Activated T-helper 2 cell treated with anti-CD3 and anti-CD28 coated beads, Interferon-gamma antibody, Interleukin-2, Interleukin-4, amounts not matched to agents 10 μg/mL and 5 μg/mL and 100 μg/mL, durations not matched to agents 14 hours and 24 hours and 36 hours (primary cell): Measurements from ENCODE around the gene NRCAM. TPM values are rescaled to one million over a fixed set of nuclear protein-coding genes. Genes with fewer than 3 reads are reported as not detected.

Experiments
- DNase-seq: peaks from one replicate; pipeline ENCODE4 v3.0.0; 2021; ENCODE audit warnings: low spot score
- H3K27ac Mint-ChIP-seq: one replicate; pipeline ENCODE4 v1.8.0; 2021; ENCODE audit warnings: mixed read lengths
- H3K27me3 Mint-ChIP-seq: one replicate; pipeline ENCODE4 v1.8.0; 2021; ENCODE audit warnings: low read depth, mixed read lengths
- H3K36me3 Mint-ChIP-seq: one replicate; pipeline ENCODE4 v1.8.0; 2021; ENCODE audit warnings: low read depth, mixed read lengths
- H3K4me1 Mint-ChIP-seq: one replicate; pipeline ENCODE4 v1.8.0; 2021; ENCODE audit warnings: low read depth, mixed read lengths
- H3K4me3 Mint-ChIP-seq: one replicate; pipeline ENCODE4 v1.8.0; 2021; ENCODE audit warnings: low read depth, mild to moderate bottlenecking, moderate library complexity, mixed read lengths
- H3K9me3 Mint-ChIP-seq: one replicate; pipeline ENCODE4 v1.8.0; 2021; ENCODE audit warnings: mixed read lengths
- intact Hi-C: fragments of 100-400 bp; cut with micrococcal nuclease; formaldehyde crosslinking; loops from one replicate; pipeline ENCODE4 v1.15.1; 2023
- total RNA-seq: library from RNA; stranded (reverse); gene quantifications from 2 replicates; pipeline ENCODE4 v1.2.3, GENCODE V29; 2022

Gene NRCAM
- total RNA-seq, 1 donor from 2014 or later: 0.05 TPM

DNA sequence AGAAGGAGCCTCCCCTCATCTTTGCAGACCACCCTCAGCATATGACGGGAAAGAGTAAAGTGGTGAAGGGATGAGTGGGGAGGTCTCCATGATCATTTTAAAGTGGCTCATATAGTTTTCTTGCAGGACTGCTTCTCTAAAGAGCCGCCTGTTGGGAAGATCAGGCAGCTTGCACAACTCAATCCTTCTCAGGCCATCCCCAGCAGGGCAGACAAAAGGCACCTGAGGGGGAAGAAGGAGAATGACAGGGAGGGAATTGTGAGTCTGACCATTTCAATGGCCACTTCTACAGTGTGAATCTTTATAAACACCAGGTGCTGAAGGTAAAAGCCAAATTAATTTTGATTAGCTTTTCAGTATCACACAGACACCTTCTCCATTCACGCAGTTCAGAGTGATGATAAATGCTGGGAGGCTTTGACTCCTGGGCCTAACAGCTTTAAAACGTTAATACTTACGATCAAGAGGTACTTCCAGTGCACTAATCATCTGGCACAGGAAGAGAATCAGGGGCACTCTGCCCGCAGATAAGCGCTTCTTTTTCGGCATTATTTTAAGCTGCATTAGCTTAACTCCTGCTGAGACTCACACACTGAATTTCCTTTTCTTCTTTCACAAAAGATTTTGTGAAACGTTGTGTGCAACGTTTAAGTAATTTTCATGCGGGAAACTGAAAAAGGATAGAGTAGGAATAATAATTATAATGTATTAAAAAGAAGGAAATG, 216.6 kb downstream of the NRCAM start:
- Mint-ChIP-seq H3K36me3 (no peaks in the 10 kb centered on the region), H3K27ac (no peak overlapping the region), H3K4me3 (no peak overlapping the region), H3K4me1 (no peaks in the 10 kb centered on the region), H3K9me3 (no peaks in the 10 kb centered on the region), H3K27me3 (peaks cover 7% of the 10 kb centered on the region)
- no peak for DNase-seq
- intact Hi-C loops: no loop called here

GRCh38 chr7:108236681-108237415, 219.4 kb downstream of the NRCAM start:
- H3K27me3 Mint-ChIP-seq: peaks cover 5% of the 10 kb centered on the region
- no peaks in the 10 kb centered on the region for H3K4me1 Mint-ChIP-seq
- DNase-seq: no peak
- H3K4me3 Mint-ChIP-seq: no peak overlapping the region
- no peaks in the 10 kb centered on the region for H3K9me3 Mint-ChIP-seq
- H3K27ac Mint-ChIP-seq: no peak overlapping the region
- intact Hi-C loops: no loop called here
- no peaks in the 10 kb centered on the region for H3K36me3 Mint-ChIP-seq

DNA sequence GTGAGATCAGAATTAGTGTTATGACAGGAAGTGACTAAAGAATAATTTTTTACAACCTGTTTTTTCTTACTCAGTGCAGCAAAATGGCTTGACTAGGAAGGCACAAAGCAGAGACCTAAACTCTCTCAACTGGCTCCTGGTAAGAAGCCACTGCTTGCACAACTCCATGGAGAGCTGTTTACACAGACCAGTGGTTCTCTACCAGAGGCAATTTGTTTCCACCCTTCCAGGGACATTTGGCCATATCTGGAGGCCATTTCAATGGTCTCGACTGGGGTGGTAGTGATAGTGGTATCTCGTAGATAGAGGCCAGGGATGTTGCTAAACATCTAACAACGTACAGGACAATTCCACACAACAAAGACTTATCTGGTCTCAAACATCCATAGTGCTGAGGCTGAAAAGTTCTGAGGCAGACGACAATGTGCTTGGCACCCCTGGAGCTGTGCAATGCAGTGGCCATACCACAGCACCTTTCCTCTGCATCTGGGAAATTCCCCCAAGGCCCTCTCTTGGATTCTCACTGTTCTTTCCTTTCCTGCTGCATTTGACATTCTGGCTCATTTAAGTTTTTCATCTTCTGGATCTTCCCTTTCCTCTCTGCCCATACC, 220.7 kb downstream of the NRCAM start:
- no peak for DNase-seq
- Mint-ChIP-seq H3K9me3 (no peaks in the 10 kb centered on the region), H3K27ac (no peak overlapping the region)

DNA sequence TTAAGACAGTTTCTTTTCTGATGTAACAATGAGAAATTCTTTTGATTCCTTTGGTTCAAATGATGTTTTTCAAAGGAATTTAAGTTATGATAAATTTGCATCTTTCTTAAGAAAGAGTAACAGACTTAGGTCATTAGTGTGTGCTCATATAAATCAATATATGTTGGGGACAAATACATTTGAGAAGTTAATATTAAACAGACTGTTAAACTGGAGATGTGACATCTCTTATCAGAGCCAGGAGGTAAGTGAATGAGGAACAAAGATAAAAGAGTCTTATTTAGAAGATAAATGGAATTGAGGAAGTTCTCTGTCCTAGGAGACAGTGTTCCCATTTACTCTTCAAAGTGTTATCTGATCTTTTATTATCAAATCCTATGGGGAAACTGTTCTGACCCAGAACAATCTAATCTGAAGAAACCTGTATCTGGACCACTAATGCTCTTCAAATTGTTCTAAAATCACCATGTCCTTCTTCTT, 221.2 kb downstream of the NRCAM start:
- no peak overlapping the region for H3K4me3 Mint-ChIP-seq
- no peaks in the 10 kb centered on the region for H3K36me3 Mint-ChIP-seq
- no peaks in the 10 kb centered on the region for H3K4me1 Mint-ChIP-seq
- no peak for DNase-seq
- H3K27me3 Mint-ChIP-seq: peaks cover 8% of the 10 kb centered on the region
- intact Hi-C loops: no loop called here
- no peak overlapping the region for H3K27ac Mint-ChIP-seq
- no peaks in the 10 kb centered on the region for H3K9me3 Mint-ChIP-seq

More for the DNA sequence above, 220.7 kb downstream of the NRCAM start:
- H3K4me3 Mint-ChIP-seq: no peak overlapping the region
- H3K27me3 Mint-ChIP-seq: peaks cover 5% of the 10 kb centered on the region
- intact Hi-C loops: no loop called here
- H3K4me1 Mint-ChIP-seq: no peaks in the 10 kb centered on the region
- H3K36me3 Mint-ChIP-seq: no peaks in the 10 kb centered on the region

DNA sequence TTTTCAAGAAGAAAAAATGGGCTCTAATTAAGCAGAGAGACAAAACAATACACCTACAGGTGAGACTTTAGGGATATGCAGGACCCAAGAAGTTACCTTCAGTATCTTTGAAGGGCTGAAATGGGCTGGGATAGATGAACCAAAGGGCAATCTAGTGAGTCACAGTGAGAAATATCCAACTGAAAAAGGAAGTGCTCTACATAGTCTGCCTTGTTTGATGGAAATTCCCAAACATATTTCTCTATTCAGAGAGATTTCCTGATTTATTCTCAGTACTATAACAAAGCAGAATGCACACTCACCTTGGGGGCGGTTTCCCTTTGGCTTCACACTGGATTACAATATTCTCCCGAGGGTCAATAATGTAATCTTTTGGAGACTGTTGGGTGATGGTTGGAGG, 222.0 kb downstream of the NRCAM start:
- Mint-ChIP-seq H3K4me1 (no peaks in the 10 kb centered on the region), H3K4me3 (no peak overlapping the region), H3K27me3 (peaks cover 8% of the 10 kb centered on the region), H3K27ac (no peak overlapping the region), H3K36me3 (no peaks in the 10 kb centered on the region), H3K9me3 (no peaks in the 10 kb centered on the region)
- no peak for DNase-seq
- intact Hi-C loops: no loop called here

GRCh38 chr7:108232076-108232475, 224.2 kb downstream of the NRCAM start:
- DNase-seq: no peak
- Mint-ChIP-seq H3K27me3 (peaks cover 5% of the 10 kb centered on the region), H3K4me3 (no peak overlapping the region), H3K27ac (no peak overlapping the region), H3K4me1 (no peaks in the 10 kb centered on the region), H3K36me3 (no peaks in the 10 kb centered on the region), H3K9me3 (no peaks in the 10 kb centered on the region)
- intact Hi-C loops: no loop called here

DNA sequence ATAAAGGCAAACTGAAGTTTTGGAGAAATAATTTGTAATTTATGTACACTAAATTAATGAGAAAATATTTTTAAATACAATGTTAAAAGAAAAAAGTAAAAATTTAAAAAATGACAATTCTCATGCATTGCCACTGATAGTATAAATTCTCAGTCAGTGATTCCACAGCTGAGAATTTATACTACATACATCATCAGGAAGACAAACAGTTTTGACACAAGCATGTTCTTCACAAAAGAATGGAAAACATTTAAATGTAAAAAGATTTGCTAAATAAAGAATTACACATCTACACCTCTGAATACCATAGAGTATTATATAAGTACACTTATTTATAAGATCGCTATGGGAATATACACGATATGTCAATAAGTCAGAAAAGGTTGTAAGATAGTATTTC, 225.0 kb downstream of the NRCAM start:
- Mint-ChIP-seq H3K9me3 (no peaks in the 10 kb centered on the region), H3K4me1 (no peaks in the 10 kb centered on the region), H3K27me3 (peaks cover 7% of the 10 kb centered on the region), H3K36me3 (no peaks in the 10 kb centered on the region), H3K4me3 (no peak overlapping the region), H3K27ac (no peak overlapping the region)
- intact Hi-C loops: no loop called here
- DNase-seq: no peak

- no peak for DNase-seq
- Mint-ChIP-seq H3K36me3 (no peaks in the 10 kb centered on the region), H3K9me3 (no peaks in the 10 kb centered on the region), H3K27me3 (peaks cover 8% of the 10 kb centered on the region), H3K27ac (no peak overlapping the region), H3K4me1 (no peaks in the 10 kb centered on the region), H3K4me3 (no peak overlapping the region)
- intact Hi-C loops: no loop called here
These were observed 228.9 kb downstream of the NRCAM start for GRCh38 chr7:108227366-108227765.

DNA sequence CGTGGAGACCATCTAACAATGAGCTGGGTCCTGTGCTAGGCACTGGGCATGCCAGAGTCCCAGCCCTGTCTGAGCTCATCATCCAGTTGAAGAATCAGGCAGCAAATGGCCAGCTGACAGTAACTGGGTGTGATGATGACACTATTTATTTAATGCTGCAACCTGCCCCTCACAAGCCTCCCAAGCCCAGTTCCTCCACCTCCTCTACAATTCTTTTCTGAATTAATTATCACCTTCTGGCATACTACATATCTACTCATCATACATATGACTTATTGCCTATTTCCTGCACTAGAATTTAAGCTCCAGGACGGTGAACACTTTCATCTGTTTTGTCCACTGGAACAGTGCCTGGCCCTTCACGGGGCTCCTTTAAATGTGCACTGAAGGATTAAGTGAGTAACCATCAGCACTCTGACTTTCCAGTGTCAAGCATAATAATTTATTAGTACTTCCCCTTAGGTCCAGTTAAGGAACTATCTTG, 229.4 kb downstream of the NRCAM start:
- no peak for DNase-seq
- H3K36me3 Mint-ChIP-seq: no peaks in the 10 kb centered on the region
- no peak overlapping the region for H3K4me3 Mint-ChIP-seq
- no peaks in the 10 kb centered on the region for H3K9me3 Mint-ChIP-seq
- intact Hi-C loops: no loop called here
- H3K27ac Mint-ChIP-seq: no peak overlapping the region
- peaks cover 8% of the 10 kb centered on the region for H3K27me3 Mint-ChIP-seq
- no peaks in the 10 kb centered on the region for H3K4me1 Mint-ChIP-seq

DNA sequence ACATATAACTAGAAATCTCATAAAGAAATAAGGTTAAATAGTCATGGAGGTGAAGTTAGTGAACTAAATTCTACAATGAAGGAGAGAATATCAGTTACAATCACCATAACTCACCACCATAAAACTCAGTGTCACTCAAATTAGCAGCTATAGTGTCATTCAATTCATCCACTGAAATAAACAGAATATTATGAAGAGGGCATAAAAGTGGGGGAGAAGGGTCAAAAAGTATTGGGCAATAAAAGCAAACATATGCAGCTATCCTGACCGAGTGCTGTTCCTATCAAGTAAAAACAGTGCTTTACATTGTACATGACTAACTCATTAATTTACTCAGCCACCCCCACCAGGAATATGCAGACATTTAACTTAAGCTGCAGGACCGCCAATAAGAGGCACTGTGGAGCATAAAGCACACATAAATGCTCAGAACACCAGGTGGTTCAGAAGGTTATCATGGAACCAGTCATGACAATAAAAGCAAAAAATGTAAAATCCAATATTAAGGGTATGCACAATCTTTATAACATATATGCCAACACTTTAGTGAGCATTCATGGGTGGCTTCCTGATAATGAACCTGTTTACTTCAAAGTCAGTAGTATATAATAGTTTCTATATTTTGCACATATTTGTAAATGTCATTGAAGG, 230.6 kb downstream of the NRCAM start:
- no peaks in the 10 kb centered on the region for H3K4me1 Mint-ChIP-seq
- no peak for DNase-seq
- intact Hi-C loops: no loop called here
- no peak overlapping the region for H3K27ac Mint-ChIP-seq
- H3K4me3 Mint-ChIP-seq: no peak overlapping the region
- H3K27me3 Mint-ChIP-seq: peaks cover 8% of the 10 kb centered on the region
- H3K9me3 Mint-ChIP-seq: no peaks in the 10 kb centered on the region
- no peaks in the 10 kb centered on the region for H3K36me3 Mint-ChIP-seq

- no peaks in the 10 kb centered on the region for H3K36me3 Mint-ChIP-seq
- H3K4me3 Mint-ChIP-seq: no peak overlapping the region
- no peak for DNase-seq
- H3K27me3 Mint-ChIP-seq: peaks cover 5% of the 10 kb centered on the region
- H3K27ac Mint-ChIP-seq: no peak overlapping the region
- no peaks in the 10 kb centered on the region for H3K4me1 Mint-ChIP-seq
- intact Hi-C loops: no loop called here
- no peaks in the 10 kb centered on the region for H3K9me3 Mint-ChIP-seq
These were observed 231.8 kb downstream of the NRCAM start for GRCh38 chr7:108224387-108224786.

GRCh38 chr7:108222236-108222892, 233.9 kb downstream of the NRCAM start:
- no peak for DNase-seq
- Mint-ChIP-seq H3K27me3 (peaks cover 4% of the 10 kb centered on the region), H3K9me3 (no peaks in the 10 kb centered on the region), H3K4me1 (peaks cover 5% of the 10 kb centered on the region), H3K36me3 (no peaks in the 10 kb centered on the region), H3K27ac (no peak overlapping the region), H3K4me3 (no peak overlapping the region)
- intact Hi-C loops: no loop called here
